ENCODE results near the gene RNF214. TPM values are rescaled to one million over a fixed set of nuclear protein-coding genes. Genes with fewer than 3 reads are reported as not detected.

The RNF214 gene
- total and polyA plus RNA-seq, 2 of the 13 experiments (the other 11 are each of a cell fraction or from before 2014, with no cell fraction given): 10.7 to 12.6 TPM

- Histone ChIP-seq H3K9me3 (ENCODE audit: low read length) (no peaks in the 10 kb centered on the region), H3K4me3 (replicated peaks in 1 of 3; ENCODE audit: insufficient read depth in 1 of 3, low read depth in 2 of 3, low read length in 3 of 3) (no peak overlapping the region), H3K27me3 (ENCODE audit: control insufficient read depth in 1 of 2, insufficient read depth in 2 of 2, low read length in 2 of 2) (no peaks in the 10 kb centered on the region), H3K9ac (ENCODE audit: insufficient read depth, low read depth, low read length) (no peak overlapping the region), H2AFZ (ENCODE audit: low read length) (no peak overlapping the region), H3K36me3 (replicated peaks in 1 of 2; ENCODE audit: control insufficient read depth in 1 of 2, insufficient read depth in 2 of 2, low read length in 2 of 2) (peaks cover 8 to 21% of the 10 kb centered on the region in 2 experiments; a peak in 4 of 5 replicates), H3K27ac (ENCODE audit: extremely low read length, insufficient read depth, low read length) (no peak overlapping the region), H3K4me2 (ENCODE audit: low read depth, low read length) (no peak overlapping the region), H3K79me2 (ENCODE audit: insufficient read depth, low read length) (no peaks in the 10 kb centered on the region), H3K4me1 (ENCODE audit: insufficient read depth, low read length) (peaks cover 20% of the 10 kb centered on the region), H4K20me1 (ENCODE audit: insufficient read depth, low read length) (no peaks in the 10 kb centered on the region)
- DNase-seq (ENCODE audit: low spot score): no peak
- TF ChIP-seq YEATS2 (CRISPR knock-in tag; IDR thresholded peaks at IDR 0.05; ENCODE audit: borderline replicate concordance) (no peak), HINFP (CRISPR knock-in tag; IDR thresholded peaks at IDR 0.05; ENCODE audit: low read depth) (no peak)
- ChIA-PET CTCF (ENCODE audit: low intra/inter-chr PET ratio, low total read pairs) (no interaction called here), POLR2A (no interaction called here)
- BruUV-seq (replicated peaks): no TSS peak
- no peak for FAIRE-seq
- intact Hi-C loops (cut with micrococcal nuclease; ENCODE audit: unreplicated experiment): no loop called here
- 98% methylated on average over 11 of the region's 16 CpGs for WGBS (ENCODE audit: low lambda C conversion rate)
- no peak for ATAC-seq
- in situ Hi-C loops (cut with HindIII; ENCODE audit: extremely low pct_ligation_motif_present, low pct_unique_long_range_greater_than_20kb): no loop called here
Observed at GRCh38 chr11:117187799-117188481, 44.5 kb upstream of the RNF214 start.

- peaks cover 8 to 21% of the 10 kb centered on the region in 2 experiments; a peak in 4 of 5 replicates for H3K36me3 ChIP-seq (replicated peaks in 1 of 2; ENCODE audit: control insufficient read depth in 1 of 2, insufficient read depth in 2 of 2, low read length in 2 of 2)
- FAIRE-seq: no peak
- H3K79me2 ChIP-seq (ENCODE audit: insufficient read depth, low read length): no peaks in the 10 kb centered on the region
- no peak overlapping the region for H3K9ac ChIP-seq (ENCODE audit: insufficient read depth, low read depth, low read length)
- H3K27me3 ChIP-seq (ENCODE audit: control insufficient read depth in 1 of 2, insufficient read depth in 2 of 2, low read length in 2 of 2): no peaks in the 10 kb centered on the region
- no peak overlapping the region for H2AFZ ChIP-seq (ENCODE audit: low read length)
- no peak overlapping the region for H3K27ac ChIP-seq (ENCODE audit: extremely low read length, insufficient read depth, low read length)
- no peak overlapping the region for H3K4me3 ChIP-seq (replicated peaks in 1 of 3; ENCODE audit: insufficient read depth in 1 of 3, low read depth in 2 of 3, low read length in 3 of 3)
- ATAC-seq: no peak
- DNase-seq (ENCODE audit: low spot score): no peak
- H3K4me1 ChIP-seq (ENCODE audit: insufficient read depth, low read length): peaks cover 20% of the 10 kb centered on the region
- intact Hi-C loops (cut with micrococcal nuclease; ENCODE audit: unreplicated experiment) (no loop called here), in situ Hi-C loops (cut with HindIII; ENCODE audit: extremely low pct_ligation_motif_present, low pct_unique_long_range_greater_than_20kb) (no loop called here)
- no TSS peak for BruUV-seq (replicated peaks)
- 83% methylated on average over 16 of the region's 20 CpGs for WGBS (ENCODE audit: low lambda C conversion rate)
- H4K20me1 ChIP-seq (ENCODE audit: insufficient read depth, low read length): no peaks in the 10 kb centered on the region
- ChIA-PET CTCF (ENCODE audit: low intra/inter-chr PET ratio, low total read pairs) (no interaction called here), POLR2A (no interaction called here)
- no peak for TF ChIP-seq POLR2G (IDR thresholded peaks at IDR 0.05; ENCODE audit: low read depth, low read length)
- no peak overlapping the region for H3K4me2 ChIP-seq (ENCODE audit: low read depth, low read length)
- no peaks in the 10 kb centered on the region for H3K9me3 ChIP-seq (ENCODE audit: low read length)
Observed at GRCh38 chr11:117188620-117189081, 43.8 kb upstream of the RNF214 start.

All from HepG2 (cell line).